HG02981 (cell line): Measurements from ENCODE around the gene TMEM178B.

ENCODE experiments used
- ATAC-seq: cut with Tn5 transposase; IDR thresholded peaks from one replicate; pipeline ENCODE4 v1.9.1; 2021; ENCODE audit warnings: mild to moderate bottlenecking, moderate library complexity; ENCODE audit not compliant: unreplicated experiment

Gene TMEM178B

DNA sequence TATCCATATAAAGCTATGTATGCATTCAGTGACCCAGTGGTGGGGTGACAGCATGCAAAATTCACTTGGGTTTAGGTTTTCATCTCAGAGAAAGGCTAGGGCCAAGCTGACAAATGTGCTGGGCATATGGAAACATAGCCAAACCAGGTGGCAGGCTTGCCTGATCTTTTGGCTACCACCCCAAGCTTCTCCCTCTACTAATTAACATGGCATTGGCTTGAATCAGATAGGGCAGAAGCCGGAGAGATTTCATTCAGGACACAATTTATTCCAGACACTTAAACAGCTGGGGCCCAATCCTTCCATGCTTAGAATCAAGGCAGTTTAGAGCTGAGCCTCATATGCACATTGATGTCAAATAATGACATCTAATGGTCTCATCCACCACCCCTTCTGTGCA lies 381.9 kb downstream of the TMEM178B start:
- ATAC-seq: no peak

GRCh38 chr7:141456298-141456697 lies 382.4 kb downstream of the TMEM178B start:
- no peak for ATAC-seq

- ATAC-seq: no peak
These were observed 382.8 kb downstream of the TMEM178B start for GRCh38 chr7:141456711-141457110.

- no peak for ATAC-seq
These were observed 387.2 kb downstream of the TMEM178B start for GRCh38 chr7:141460781-141461715.

GRCh38 chr7:141461924-141462323 lies 388.1 kb downstream of the TMEM178B start:
- ATAC-seq: no peak

- no peak for ATAC-seq
These were observed 389.1 kb downstream of the TMEM178B start for GRCh38 chr7:141462958-141463357.

DNA sequence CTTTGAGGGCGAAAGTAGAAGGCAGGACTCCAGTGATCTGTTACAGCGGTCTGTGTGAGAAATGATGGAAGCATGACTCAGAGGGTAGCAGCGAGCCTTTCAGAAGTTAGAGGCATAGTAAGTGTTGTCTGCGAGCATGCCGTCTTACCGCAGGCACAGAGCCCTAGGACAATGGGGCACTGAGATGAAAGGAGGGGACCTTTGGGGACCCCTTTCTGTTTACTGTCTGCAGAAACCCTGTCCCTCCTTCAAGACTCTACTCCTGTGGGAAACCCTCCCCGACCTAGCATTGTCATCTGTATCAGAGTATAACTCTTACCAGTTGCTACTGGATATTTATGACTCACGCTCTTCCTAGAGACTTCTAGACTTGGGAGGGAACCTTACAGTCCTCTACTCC lies 390.1 kb downstream of the TMEM178B start:
- no peak for ATAC-seq

DNA sequence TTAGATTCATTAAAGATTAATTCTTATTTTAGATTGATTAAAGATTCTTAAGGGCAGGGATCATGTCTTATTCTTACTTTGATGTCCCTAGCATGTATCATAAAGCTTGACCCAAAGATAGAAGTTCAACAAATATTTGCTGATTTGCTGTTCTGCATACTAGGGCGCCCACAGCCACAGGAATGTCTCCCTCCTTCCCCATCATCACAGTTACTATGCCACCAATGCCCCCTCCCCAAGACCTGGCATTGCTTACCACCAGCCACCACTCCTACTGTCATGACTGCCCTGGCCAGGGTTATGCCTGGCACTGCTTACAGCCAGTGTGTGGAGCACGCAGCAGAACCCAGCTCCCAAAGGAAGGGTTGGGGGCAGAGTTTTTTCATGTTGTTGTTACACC lies 390.7 kb downstream of the TMEM178B start:
- ATAC-seq: no peak

- ATAC-seq: no peak
These were observed 392.5 kb downstream of the TMEM178B start for GRCh38 chr7:141466151-141466904.

DNA sequence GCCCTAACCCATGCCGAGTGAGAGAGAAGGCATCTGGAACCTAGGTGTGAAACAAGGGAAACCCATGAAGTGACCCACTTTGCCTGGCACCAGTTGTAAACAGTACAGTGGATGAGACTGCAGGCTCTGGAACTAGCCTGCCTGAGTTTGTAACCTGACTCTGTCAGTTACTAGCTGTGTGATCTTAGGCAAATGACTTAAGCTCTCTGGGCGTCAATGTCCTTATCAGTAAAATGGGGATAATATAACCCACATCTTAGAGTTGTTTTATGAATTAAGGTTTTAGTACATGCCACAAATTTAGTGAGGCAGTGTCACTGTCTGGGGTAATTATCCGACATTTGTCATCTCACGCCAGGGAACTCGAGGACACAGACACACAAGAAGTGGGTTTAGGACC lies 394.5 kb downstream of the TMEM178B start:
- ATAC-seq: no peak

DNA sequence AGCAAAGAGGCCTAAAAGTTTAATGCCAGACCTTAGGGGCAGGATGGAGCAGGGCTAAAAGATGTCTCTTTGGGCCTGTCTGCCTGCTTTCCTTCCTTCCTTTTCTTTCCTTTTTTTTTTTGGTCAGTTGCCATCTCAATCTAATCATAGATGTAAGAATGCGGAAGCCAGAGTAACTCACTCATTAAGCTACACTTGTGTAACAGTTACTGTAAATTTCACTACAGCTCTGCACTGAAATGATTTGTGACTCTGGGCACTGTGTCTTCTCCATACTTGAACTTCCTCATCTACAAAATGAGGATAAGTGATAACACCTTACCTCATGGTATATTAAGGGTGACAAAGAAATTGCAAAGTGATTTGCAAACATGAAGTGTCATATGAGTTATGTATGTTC lies 401.8 kb downstream of the TMEM178B start:
- ATAC-seq: no peak

DNA sequence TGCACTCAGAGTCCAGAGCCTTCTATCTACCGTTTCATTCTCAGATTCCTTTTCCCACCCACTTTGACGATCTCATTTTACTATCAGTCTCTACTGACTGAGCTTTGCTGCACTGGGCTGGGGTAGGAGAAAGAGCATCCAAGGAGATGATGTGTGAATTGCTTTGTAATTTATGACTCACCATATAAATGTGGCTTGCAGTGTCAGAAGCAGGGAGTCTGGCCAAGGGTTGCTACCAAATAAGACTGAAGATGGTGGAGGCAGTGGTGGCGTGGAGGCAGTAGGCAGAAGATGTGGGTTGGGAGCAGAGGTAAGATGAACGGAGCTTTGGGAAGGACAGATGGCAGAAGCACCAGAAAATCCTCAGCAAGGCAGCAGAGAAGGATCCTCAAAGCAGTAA lies 404.0 kb downstream of the TMEM178B start:
- ATAC-seq: no peak

DNA sequence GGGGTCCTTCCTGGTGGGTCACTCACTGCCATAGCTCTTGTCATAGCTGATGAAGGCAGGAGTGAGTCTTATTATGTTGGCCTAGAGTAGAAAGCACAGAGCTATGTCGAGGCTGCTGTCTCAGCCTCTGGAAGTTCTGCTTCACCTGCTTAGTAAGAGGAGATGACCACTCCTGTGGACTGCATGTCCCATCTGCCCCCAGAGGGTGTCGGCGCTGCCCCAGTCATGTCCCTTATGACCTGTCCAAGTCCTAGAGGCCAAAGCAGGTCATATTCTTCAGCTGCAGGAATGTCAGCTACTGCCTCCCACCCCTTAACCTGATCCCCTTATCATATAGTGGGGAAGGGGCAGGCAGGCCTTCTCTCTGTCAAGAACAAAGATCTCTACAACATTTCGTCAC lies 405.0 kb downstream of the TMEM178B start:
- ATAC-seq: no peak

- no peak for ATAC-seq
These were observed 407.1 kb downstream of the TMEM178B start for GRCh38 chr7:141480953-141481352.

DNA sequence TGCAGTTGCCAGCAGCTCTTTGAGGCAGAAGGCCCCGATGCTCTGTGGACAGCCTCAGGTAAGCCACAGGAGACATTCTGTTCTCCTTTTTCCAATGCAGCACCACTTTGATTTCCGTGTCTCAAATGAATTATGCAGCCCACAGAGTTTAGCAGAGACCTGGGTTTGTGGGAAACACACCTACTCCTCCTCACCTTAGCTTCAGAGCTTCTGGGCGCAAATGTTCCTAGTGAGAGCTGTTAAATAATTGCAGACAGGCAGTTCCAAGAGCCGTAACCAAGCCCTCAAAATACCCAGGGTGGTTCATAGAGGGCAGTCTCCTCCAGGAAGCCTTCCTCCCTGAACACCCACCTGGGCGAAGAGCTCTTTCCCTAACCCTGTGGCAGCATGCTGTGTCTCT lies 408.1 kb downstream of the TMEM178B start:
- ATAC-seq: no peak

GRCh38 chr7:141483044-141483443 lies 409.2 kb downstream of the TMEM178B start:
- no peak for ATAC-seq

DNA sequence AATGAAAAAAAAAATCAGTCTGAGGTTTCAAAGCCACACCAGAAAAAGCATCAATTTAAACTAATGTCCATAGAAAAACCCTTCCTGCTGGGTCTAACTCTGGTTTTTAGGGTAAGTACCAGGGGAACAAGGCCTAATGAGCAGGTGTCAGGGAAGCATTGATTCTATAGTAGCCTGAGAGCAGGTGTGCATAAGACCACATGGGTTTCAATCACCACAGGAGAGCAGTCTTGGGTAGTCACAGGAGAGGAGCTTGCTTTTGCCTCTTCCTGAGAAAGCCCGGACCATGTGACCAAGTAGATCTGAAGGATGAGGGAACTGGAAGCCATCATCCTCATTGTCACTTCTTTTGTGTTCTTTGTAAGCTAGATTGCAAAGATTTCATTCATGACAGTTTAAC lies 411.0 kb downstream of the TMEM178B start:
- ATAC-seq: no peak

GRCh38 chr7:141486959-141487358 lies 413.1 kb downstream of the TMEM178B start:
- no peak for ATAC-seq

DNA sequence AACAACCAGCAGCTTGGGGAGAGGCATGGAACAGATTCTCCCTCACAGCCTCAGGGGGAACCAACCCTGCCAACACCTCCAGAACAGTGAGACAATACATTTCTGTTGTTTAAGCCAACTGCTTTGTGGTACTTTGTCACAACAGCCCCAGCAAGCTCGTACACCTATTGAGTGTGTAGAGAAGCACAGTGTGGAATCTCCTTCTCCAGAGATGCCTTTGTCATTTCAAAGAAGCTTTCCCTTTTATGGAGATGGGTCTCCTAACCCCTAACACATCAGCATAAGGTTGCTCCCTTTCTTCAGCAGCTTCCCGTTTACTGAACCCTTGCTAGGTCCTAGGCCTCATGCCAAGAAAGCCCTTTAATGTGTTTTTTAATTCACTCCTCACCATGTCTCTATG lies 416.6 kb downstream of the TMEM178B start:
- ATAC-seq: no peak

DNA sequence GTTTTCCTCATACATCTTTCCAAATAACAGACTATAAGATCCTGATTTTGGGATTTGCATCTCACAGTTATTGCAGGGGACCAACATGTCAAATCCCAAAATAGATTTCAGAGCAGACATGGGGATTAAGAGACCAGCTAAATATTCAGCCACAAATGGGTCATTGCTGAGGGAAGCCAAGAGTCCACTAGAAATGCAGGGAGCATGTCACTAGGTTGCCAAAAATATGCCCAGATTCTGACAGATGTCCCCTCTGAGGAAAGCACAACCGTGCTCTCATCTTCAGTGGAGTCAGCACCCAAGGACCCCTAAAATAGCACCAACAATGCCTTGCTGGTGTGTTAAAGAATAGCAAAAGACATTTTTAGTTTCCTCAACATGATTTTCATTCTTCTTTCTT lies 421.2 kb downstream of the TMEM178B start:
- ATAC-seq: no peak

GRCh38 chr7:141497391-141497790 lies 423.5 kb downstream of the TMEM178B start:
- no peak for ATAC-seq

DNA sequence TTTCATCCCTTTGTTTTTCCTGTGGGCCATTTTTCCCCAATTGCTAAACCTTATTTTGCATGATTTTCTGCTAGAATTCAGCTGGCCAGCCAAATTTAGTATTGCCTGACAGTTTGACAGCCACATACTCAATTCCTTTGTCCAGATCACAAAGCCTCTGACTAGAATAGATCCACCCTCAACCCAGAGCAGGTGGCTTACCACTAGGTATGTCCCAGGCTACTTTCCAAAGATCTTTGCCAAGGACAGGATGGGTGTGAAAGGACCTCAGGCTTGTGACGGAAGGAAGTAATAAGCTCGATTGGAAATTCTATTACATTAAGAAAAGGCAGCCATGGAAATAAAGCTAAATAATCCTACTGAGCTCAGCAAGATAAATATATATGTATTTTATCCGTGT lies 426.7 kb downstream of the TMEM178B start:
- ATAC-seq: no peak
